Peyer's patch (tissue), 4 donors: ENCODE results near the gene LRRK2.

Experiments
- POLR2A ChIP-seq, 2 donors: fragments of 450-650 bp; IDR thresholded peaks; one replicate each; pipeline ENCODE4 v1.5.1; 2017; ENCODE audit warnings: antibody characterized with exemption in 2 of 2, mild to moderate bottlenecking in 2 of 2, moderate library complexity in 2 of 2
- TF ChIP-seq, protein P1 (sequence below), 6 experiments: fragments of 450-650 bp in 4 of 6; fragments of 200-600 bp in 2 of 6; sonication (generic) in 1 of 6; IDR thresholded peaks; one replicate each; pipeline ENCODE4 v1.5.1; 2017 to 2019; ENCODE audit warnings: antibody characterized with exemption in 6 of 6, mild to moderate bottlenecking in 3 of 6, moderate library complexity in 1 of 6

DNA sequence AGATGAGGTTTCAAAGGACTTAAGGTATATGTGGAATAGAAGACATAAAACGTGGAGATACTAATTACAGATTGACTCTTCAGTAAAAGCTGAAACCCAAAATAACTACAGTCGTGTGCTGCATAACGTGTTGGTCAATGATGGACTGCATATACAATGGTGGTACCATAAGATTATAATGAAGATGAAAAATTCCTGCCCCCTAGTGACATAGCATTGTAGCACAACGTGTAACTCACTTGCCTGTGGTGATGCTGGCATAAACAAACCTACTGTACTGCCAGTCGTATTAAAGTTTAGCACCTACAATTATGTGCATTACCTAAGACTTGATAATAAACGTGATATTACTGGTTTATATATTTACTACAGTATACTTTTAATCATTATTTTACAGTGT, 150.3 kb downstream of the LRRK2 start:
- TF ChIP-seq, protein P1, sequence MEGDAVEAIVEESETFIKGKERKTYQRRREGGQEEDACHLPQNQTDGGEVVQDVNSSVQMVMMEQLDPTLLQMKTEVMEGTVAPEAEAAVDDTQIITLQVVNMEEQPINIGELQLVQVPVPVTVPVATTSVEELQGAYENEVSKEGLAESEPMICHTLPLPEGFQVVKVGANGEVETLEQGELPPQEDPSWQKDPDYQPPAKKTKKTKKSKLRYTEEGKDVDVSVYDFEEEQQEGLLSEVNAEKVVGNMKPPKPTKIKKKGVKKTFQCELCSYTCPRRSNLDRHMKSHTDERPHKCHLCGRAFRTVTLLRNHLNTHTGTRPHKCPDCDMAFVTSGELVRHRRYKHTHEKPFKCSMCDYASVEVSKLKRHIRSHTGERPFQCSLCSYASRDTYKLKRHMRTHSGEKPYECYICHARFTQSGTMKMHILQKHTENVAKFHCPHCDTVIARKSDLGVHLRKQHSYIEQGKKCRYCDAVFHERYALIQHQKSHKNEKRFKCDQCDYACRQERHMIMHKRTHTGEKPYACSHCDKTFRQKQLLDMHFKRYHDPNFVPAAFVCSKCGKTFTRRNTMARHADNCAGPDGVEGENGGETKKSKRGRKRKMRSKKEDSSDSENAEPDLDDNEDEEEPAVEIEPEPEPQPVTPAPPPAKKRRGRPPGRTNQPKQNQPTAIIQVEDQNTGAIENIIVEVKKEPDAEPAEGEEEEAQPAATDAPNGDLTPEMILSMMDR (IDR thresholded peaks at IDR 0.05) = peak in 1 of 6 experiments; percentile 23
- no peak for TF ChIP-seq POLR2A (IDR thresholded peaks at IDR 0.05)
